HUES6 (cell line): ENCODE measurements around the gene TBX18.

Experiments
- H3K27ac ChIP-seq: 2 replicates; pipeline ENCODE4 v1.7.0; 2013; ENCODE audit warnings: low read depth, mild to moderate bottlenecking, low read length, inconsistent platforms
- H3K27me3 ChIP-seq: 2 replicates; pipeline ENCODE4 v1.6.1; 2013; ENCODE audit warnings: low read length; ENCODE audit not compliant: control insufficient read depth, insufficient read depth
- H3K36me3 ChIP-seq: 2 replicates; pipeline ENCODE4 v1.6.1; 2013; ENCODE audit warnings: low read length; ENCODE audit not compliant: control insufficient read depth, insufficient read depth
- H3K4me1 ChIP-seq: 2 replicates; pipeline ENCODE4 v1.6.1; 2013; ENCODE audit warnings: low read length; ENCODE audit not compliant: control insufficient read depth, insufficient read depth
- H3K4me3 ChIP-seq: 2 replicates; pipeline ENCODE4 v1.5.1; 2013; ENCODE audit warnings: low read depth, low read length
- H3K9ac ChIP-seq: one replicate; pipeline ENCODE4 v1.6.1; 2013; ENCODE audit warnings: mild to moderate bottlenecking, low read length
- H3K9me3 ChIP-seq: 2 replicates; pipeline ENCODE4 v1.6.1; 2013; ENCODE audit warnings: low read depth, low read length; ENCODE audit not compliant: control insufficient read depth, insufficient read depth

TBX18 gene

GRCh38 chr6:84669945-84670344, 94.5 kb downstream of the TBX18 start:
- H3K36me3 ChIP-seq: no peaks in the 10 kb centered on the region
- H3K27me3 ChIP-seq: no peaks in the 10 kb centered on the region
- no peak overlapping the region for H3K4me3 ChIP-seq
- H3K27ac ChIP-seq: no peak overlapping the region
- H3K9ac ChIP-seq: no peak overlapping the region
- H3K4me1 ChIP-seq: no peaks in the 10 kb centered on the region
- no peaks in the 10 kb centered on the region for H3K9me3 ChIP-seq

- no peaks in the 10 kb centered on the region for H3K36me3 ChIP-seq
Measured at GRCh38 chr6:84667252-84668213, 96.9 kb downstream of the TBX18 start.

DNA sequence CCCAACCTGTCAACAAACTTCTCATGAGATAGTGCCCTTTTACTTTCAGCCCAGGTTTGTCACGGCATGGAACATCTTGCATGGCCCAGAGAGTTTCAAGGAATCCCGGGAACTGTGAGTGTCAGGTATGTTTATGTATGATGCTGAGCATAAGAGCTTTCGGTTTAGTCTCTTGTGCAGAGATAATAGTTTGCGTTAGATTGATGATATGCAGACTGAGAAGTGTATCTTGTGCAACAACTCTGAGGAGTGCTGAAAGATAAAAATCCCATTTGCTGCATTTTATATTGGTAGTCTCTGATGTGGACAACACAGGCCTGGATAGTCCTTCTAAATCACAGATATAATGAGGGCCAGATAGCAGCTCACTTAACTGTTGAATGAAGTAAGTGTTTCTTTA, 99.0 kb downstream of the TBX18 start:
- no peaks in the 10 kb centered on the region for H3K4me1 ChIP-seq
- H3K27ac ChIP-seq: no peak overlapping the region
- H3K27me3 ChIP-seq: no peaks in the 10 kb centered on the region
- H3K9me3 ChIP-seq: no peaks in the 10 kb centered on the region
- H3K36me3 ChIP-seq: no peaks in the 10 kb centered on the region
- no peak overlapping the region for H3K9ac ChIP-seq
- no peak overlapping the region for H3K4me3 ChIP-seq

More at GRCh38 chr6:84667252-84668213, 96.9 kb downstream of the TBX18 start:
- Histone ChIP-seq H3K9ac (no peak overlapping the region), H3K4me1 (no peaks in the 10 kb centered on the region), H3K9me3 (no peaks in the 10 kb centered on the region), H3K27ac (no peak overlapping the region), H3K4me3 (no peak overlapping the region), H3K27me3 (no peaks in the 10 kb centered on the region)

- Histone ChIP-seq H3K4me3 (no peak overlapping the region), H3K27me3 (no peaks in the 10 kb centered on the region), H3K36me3 (no peaks in the 10 kb centered on the region), H3K4me1 (no peaks in the 10 kb centered on the region), H3K9ac (no peak overlapping the region), H3K27ac (no peak overlapping the region), H3K9me3 (no peaks in the 10 kb centered on the region)
Measured at GRCh38 chr6:84663866-84664265, 100.5 kb downstream of the TBX18 start.

DNA sequence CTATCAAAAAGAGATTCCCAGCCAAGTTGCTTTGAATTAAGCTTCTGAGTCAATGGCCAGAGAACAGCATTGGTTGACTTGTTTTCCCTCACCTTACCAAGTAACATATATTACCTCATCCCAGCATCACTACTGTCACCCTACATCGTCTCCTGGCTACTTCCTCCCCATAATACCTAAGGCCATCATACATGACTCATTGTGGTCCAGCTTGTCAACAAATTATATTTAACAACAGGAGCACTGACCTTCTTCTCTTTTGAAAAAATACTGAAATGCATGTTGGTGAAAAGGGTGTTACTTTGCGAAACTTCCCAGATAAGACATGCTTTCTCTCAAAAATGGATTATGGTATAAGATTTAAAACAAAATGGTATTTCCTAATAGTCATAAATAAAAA, 106.9 kb downstream of the TBX18 start:
- Histone ChIP-seq H3K36me3 (no peaks in the 10 kb centered on the region), H3K27ac (no peak overlapping the region), H3K9me3 (no peaks in the 10 kb centered on the region), H3K4me1 (no peaks in the 10 kb centered on the region), H3K27me3 (no peaks in the 10 kb centered on the region), H3K4me3 (no peak overlapping the region), H3K9ac (no peak overlapping the region)

DNA sequence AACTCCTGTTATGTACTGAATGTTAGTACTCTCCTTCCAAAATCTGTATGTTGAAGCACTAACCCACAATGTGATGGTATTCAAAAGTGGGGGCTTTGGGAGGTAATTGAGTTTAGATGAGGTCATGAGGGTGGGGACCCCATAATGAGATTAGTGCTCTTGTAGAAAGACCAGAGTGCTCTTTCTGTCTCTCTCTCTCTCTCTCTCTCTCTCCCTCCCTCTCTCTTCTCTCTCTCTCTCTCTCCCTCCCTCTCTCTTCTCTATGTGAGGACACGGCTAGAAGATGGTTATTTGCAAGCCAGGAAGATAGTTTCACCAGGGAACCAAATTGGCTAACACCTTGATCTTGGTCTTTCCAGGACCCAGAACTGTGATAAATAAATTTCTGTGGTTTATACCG, 107.4 kb downstream of the TBX18 start:
- no peaks in the 10 kb centered on the region for H3K27me3 ChIP-seq
- H3K36me3 ChIP-seq: no peaks in the 10 kb centered on the region
- no peaks in the 10 kb centered on the region for H3K9me3 ChIP-seq
- H3K27ac ChIP-seq: no peak overlapping the region
- H3K4me1 ChIP-seq: no peaks in the 10 kb centered on the region
- no peak overlapping the region for H3K4me3 ChIP-seq
- H3K9ac ChIP-seq: no peak overlapping the region

- H3K4me3 ChIP-seq: no peak overlapping the region
Measured at GRCh38 chr6:84653027-84653551, 111.3 kb downstream of the TBX18 start.

GRCh38 chr6:84652356-84653026, 111.9 kb downstream of the TBX18 start:
- Histone ChIP-seq H3K9me3 (no peaks in the 10 kb centered on the region), H3K36me3 (no peaks in the 10 kb centered on the region), H3K27me3 (no peaks in the 10 kb centered on the region), H3K4me1 (no peaks in the 10 kb centered on the region), H3K27ac (no peak overlapping the region), H3K4me3 (no peak overlapping the region), H3K9ac (no peak overlapping the region)

More at GRCh38 chr6:84653027-84653551, 111.3 kb downstream of the TBX18 start:
- Histone ChIP-seq H3K4me1 (no peaks in the 10 kb centered on the region), H3K27ac (no peak overlapping the region), H3K27me3 (no peaks in the 10 kb centered on the region), H3K36me3 (no peaks in the 10 kb centered on the region), H3K9ac (no peak overlapping the region), H3K9me3 (no peaks in the 10 kb centered on the region)

DNA sequence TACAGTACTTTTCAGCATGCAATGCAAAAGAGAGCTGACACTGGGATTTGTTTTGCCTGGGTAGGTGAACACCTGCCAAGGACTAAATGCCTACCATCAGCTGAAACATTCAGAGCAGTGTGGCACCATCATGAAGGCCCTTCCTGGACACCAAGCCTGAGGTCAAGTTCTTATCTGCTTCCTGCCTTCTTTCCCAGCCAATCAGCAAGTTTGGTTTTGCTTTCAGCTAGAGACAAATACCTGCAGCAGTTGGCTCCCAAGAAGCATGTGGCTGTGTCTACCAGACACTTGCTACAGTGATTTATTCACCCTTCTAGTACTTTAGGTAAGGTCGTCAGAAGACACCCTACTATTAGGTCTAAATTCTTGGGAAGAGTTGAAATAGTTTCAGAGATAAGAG, 112.8 kb downstream of the TBX18 start:
- H3K9me3 ChIP-seq: no peaks in the 10 kb centered on the region

DNA sequence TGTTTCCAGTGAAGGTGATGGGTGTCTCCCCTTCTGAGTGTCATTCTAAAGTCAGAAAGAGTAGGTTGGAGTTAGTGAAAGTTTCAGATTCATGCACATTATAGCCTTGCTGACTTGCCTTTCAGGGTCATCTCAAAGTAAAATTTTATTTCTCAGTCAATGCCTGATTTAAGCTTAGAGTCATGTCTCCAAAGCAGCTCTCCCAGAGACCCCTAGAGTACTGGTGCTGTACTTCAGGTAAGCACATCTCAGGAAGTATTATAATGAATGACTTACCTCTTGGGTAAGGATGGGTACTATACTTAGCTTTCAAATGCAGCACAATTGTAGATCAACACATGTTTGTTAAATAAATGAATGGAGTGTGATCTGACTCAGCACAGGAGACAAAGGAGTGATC, 116.0 kb downstream of the TBX18 start:
- Histone ChIP-seq H3K4me1 (no peaks in the 10 kb centered on the region), H3K36me3 (no peaks in the 10 kb centered on the region)

More for the DNA sequence above, 112.8 kb downstream of the TBX18 start:
- Histone ChIP-seq H3K4me1 (no peaks in the 10 kb centered on the region), H3K27me3 (no peaks in the 10 kb centered on the region), H3K4me3 (no peak overlapping the region), H3K9ac (no peak overlapping the region), H3K36me3 (no peaks in the 10 kb centered on the region), H3K27ac (no peak overlapping the region)

More for the DNA sequence above, 116.0 kb downstream of the TBX18 start:
- no peak overlapping the region for H3K27ac ChIP-seq
- no peaks in the 10 kb centered on the region for H3K9me3 ChIP-seq
- no peaks in the 10 kb centered on the region for H3K27me3 ChIP-seq
- H3K4me3 ChIP-seq: no peak overlapping the region
- no peak overlapping the region for H3K9ac ChIP-seq
